EL (cell line): ENCODE results near the gene KLC4.

Experiments
- DNase-seq: peaks from one replicate; pipeline ENCODE4 v3.0.0-alpha.2; 2016

Gene KLC4

DNA sequence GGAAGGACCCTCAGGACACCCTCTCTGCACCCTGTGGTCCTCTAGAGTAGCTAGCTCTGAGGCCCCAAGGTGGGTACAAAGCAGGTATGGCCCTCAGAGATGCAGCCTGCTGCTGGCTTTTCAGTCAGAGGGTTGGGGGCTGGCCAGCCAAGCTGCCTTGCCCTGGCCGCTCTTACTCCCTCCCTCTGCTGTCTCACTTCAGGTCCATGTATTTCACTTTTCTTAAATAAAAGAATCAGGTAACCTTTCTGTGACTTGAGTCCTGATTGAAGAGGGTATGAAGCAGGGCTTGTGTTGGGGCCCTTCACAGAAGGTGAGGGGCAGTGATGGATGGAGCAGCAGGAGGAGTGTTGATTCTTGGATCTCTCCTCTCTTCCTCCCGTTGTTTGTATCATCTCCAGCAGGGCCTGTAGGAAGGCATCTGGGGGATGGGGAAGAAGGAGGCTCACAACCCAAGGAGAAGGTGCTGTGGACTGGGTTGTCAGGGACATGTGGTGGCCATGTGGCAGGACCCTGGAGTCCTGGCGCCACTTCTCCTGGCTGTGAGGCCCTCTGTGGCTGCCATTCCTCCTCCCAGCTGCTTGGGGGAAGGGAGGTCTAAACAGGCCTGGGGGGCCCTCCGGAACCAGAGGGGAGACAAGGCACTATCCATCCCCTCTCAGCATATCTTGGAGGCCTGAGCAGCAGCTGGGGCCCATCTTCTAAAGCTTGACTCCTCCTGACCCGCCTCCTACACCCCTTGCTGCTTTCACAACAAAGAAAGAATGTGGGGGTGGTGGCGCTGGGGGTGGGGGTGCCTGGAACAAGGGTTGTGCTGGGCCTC, 15.6 kb downstream of the KLC4 start:
- peak; percentile 61 for DNase-seq

DNA sequence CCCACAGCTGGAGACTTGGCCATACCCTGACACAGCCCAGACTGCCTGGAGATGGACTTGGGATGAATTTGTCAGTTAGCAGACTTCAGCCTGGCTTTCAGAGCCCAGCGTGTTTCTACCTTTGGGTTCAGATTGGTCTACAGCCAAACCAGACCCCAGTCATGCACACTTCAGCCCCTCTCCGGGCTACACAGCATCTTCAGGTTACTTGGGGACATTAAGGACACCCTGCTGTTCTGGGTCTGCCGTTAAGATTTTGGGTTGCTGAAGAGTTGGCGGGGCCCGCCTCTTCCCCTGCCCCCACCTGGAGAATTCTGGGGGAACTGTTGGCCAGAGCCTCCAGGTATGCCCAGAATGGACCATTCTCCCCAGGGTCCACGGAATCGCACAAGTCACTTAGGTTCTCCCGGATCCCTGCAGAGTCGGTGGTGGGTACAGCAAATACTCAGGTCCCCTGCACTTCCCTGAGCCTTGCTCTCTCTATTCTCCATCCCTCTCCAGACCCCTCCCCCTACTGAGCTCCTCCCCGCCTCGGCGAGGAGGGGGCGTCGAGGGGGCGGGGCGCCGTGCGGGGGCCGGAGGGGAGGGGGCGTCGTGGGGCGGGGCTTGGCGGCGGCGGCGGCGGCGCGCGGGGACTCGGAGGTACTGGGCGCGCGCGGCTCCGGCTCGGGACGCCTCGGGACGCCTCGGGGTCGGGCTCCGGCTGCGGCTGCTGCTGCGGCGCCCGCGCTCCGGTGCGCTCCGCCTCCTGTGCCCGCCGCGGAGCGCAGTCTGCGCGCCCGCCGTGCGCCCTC, 16.4 kb downstream of the KLC4 start, which contains the start of gene PTK7:
Gene PTK7 (plus strand): TSS at position 645 of the 794 bp plus-strand sequence. CDS start 175 bp downstream, outside the sequence.
- peak; percentile 64 for DNase-seq

DNA sequence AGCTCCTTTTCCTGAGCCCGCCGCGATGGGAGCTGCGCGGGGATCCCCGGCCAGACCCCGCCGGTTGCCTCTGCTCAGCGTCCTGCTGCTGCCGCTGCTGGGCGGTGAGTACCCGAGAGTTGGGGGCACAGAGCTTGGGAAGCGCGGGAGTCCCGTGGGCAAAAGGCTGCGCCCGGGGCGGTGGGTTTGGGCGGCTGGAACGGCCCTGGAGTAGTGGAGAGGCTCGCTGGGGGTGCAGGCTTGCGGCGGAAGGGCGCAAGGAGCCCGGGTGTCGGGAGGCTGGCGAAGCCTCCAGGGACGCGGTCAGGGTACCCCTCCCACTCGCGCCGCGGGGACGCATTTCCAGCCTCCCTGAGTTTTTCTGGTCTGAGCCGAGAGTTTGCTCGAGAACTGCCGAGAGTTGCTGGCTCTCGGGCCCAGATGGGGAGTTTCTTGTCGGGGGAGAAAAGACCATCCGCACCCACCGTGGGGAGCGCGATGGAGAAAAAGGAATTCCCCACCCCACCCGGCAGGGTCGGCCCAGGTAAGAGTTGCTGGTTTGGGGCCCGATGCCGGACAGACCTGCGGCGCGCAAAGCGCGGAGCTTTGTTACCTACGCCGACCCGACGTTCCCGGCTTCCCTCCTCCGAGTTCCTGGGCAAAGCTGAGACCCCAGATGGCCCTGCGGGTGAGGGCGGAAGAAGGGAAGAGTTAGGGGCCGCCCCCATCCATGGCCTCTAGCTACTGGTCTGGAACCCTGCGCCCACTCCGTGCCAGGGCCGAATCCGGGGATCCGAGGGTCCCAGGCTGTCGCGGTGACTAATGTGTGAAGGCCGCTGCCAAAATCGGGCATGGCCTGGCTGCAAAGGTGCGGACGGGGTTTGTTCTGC, 17.3 kb downstream of the KLC4 start:
- DNase-seq = peak; percentile 63

DNA sequence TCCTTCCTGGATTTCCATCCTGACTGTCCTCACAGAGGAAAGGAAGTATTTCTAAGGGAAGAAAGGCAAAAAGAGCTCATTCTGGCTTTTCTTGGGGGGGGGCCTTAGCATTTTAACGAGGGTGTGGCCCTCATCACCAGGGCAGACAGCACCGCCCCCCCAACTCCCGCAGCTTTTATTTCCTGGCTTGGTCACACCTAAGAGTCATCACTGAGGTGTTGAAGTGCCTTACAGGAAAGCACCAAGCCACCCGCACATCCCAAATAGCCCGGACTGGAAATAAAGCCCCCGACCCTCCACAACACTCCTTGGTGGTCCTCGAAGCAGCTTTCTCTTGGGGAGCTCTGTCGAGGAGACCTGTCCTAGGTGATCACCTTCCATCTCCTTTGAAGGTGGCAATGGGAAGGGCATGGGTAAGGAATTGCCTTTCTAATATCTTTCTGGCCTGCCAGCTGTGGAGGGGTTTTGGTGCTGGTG, 17.9 kb downstream of the KLC4 start:
- DNase-seq = no peak

DNA sequence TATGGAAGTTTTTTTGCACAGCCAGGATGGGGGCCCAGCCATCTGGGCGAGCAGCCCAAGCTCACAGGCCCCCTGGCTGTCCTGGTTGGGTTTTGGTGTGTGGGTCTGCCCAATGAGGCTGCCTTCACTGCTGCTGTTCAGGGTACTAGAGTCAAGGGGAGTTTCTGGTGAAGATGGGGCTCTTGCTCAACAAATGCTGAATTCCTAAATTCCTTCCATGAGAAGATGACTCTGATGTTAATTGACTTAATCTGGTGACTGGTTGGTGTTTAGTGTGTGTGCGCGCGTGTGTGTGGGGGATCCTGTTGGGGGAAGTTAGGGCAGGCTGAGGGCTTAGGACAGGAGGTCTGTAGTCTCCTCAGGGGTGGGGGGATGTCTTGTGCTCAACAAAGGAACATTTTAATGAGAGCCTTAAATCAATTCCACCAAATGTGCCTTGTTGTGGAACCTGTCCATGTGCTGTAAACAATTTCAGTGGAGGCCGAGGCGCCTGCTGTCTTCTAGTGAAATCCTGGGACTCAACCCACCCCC, 18.6 kb downstream of the KLC4 start:
- peak; percentile 63 for DNase-seq

DNA sequence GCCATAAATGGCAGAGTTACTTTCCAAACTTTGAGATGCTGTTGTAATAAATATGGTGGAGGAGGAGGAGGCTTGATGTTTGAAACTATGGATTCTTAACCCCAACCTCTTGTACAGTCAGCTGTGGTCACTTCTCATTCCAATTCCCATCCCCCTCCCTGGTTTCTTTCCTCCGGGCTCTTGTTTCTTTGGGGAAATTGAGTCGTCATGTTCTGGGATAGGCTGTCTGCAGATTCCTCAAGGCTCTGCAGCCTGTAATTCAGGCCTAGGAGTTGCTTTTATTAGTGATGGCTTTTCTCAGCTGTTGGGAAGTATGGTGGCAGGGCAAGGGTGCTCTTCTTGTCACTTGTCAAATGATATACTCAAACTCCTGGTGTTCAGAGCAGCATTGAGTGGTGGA, 19.3 kb downstream of the KLC4 start:
- DNase-seq = peak; percentile 74

DNA sequence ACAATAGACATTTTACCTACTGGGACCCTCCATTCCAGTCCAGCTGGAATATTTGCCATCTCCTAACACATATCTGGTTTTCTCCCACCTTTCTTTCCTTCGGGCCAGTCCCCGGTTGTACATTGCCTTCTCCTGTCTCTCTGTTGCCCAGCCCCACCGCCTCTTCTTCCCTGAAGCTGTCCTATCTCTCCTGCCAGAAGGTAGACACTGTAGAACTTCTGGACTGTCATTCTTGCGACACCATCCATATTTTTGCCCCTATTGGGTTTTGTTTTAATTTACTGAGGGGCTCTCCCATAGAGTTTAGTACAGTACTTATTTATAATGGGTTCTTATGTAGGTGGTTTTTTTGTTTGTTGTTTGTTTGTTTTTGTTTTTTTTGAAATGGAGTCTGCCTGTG, 21.6 kb downstream of the KLC4 start:
- DNase-seq = no peak

DNA sequence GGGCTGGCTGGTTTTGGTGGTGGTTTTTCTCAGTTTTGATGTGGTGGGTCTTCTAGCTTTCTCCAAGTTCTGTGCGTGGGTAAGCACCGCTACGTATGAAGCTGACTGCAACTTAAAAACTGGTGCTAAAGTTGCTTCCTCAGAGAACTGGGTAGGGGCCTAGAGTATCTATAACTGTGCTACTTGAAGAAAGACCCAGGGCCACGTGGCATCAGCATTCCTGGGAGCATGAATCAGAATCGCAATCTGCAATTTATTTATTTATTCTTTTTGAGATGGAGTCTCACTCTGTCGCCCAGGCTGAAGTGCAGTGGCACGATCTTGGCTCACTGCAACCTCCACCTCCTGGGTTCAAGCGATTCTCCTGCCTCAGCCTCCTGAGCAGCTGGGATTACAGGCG, 22.5 kb downstream of the KLC4 start:
- DNase-seq = peak; percentile 74

DNA sequence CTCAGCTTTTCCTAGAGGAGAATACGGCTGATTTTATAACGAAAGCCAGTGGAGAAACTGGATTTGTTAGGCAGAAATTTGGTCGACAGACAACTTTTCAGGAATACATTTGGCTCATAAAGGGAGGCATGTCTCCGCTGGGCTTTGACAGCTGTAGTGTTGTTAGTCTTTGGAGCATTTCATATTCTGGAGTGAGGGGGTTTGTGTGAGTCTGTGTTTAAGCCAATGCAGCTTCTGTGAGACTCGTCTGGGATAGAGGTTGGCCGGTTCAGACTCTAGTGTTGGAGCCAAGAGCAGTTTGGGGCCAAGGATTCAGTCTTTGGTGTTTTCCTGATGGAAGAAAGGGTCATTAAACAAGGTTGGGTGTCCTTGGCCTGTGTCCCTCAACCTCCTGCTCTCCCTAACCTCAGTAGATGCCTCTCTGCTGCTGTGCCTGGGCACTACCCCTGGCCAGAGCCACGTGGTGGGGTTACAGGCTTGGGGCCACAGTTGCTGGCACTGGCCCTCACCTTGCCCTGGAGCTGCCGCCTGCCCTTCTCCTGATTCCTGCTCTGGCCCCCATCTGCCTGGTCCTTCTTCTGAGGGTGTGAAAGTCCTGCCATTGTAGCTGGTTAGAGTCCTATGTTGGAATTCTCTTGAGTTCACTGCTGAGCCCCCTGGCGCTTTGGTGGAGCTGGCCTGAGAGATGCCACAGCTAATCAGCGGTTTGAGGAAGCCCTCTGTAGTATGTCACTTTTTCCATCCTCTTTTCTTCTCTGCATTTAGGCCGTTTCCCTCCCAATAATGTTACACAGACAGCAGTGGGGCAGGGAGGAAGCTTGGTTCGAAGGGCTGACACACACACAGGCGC, 23.6 kb downstream of the KLC4 start:
- no peak for DNase-seq

DNA sequence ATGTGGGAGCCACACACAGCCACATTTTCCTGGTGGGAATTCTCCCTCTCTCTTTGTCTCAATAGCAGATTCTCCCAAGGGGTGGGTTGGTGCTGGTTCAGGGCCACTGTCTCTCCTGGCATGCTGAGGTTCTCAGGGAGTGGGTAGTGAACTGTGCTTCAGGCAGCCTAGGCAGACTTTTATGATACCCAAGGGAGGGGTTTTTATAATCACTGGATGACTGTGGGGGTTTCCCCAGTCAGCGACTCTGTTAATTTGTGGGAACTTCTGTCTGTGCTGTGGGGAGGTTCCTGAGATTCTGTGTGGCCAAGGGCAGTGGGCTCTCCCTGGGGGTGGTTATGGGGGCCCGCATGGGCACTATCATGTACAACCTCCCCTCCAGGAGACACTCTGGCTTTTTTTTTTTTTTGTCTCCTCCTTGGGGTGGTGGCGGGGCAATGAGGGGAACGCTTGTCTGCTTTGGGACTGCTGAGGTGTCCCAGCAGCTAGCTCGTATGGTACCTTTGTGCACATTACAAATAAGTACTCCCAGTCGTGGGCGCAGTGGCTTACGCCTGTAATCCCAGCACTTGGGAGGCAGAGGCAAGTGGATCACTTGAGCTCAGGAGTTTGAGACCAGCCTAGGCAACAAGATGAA, 26.7 kb downstream of the KLC4 start:
- DNase-seq = no peak

DNA sequence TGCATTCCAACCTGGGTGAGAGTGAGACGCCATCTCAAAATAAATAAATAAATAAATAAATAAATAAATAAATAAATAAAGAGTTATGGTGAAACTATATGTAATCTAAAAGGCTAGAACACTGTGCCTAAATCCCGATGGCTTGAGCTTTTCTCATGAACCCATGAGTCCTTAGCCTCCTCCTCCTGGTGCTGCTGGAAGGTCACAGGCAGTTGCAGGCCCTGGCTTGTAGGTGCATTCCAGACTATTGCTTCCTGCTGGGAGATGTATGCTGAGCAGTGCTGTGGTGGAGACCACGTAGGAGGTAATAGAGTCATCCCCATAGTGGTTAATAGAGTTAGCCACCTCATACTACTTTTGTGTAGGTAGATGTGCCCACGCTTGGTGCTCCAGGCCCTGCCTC, 29.2 kb downstream of the KLC4 start:
- DNase-seq = no peak

DNA sequence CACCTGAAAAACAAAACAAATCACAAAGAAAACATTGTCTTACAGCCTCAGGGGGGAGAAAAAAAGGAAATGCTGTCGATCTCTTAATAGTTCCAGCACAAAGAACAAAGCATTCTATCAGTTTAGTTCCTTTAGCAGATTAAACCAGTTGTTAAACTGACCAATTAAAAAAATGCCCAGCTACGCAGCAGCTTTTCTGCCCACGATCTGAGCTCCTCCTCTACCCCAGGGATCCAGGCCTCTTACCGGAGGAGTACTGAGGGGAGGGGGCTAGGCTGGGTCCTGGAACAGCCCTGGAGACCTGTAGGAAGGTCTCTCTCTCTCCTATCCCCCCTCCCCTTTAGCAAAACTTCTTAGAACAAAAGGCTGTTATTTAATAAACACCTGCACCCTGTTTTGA, 30.0 kb downstream of the KLC4 start:
- no peak for DNase-seq

DNA sequence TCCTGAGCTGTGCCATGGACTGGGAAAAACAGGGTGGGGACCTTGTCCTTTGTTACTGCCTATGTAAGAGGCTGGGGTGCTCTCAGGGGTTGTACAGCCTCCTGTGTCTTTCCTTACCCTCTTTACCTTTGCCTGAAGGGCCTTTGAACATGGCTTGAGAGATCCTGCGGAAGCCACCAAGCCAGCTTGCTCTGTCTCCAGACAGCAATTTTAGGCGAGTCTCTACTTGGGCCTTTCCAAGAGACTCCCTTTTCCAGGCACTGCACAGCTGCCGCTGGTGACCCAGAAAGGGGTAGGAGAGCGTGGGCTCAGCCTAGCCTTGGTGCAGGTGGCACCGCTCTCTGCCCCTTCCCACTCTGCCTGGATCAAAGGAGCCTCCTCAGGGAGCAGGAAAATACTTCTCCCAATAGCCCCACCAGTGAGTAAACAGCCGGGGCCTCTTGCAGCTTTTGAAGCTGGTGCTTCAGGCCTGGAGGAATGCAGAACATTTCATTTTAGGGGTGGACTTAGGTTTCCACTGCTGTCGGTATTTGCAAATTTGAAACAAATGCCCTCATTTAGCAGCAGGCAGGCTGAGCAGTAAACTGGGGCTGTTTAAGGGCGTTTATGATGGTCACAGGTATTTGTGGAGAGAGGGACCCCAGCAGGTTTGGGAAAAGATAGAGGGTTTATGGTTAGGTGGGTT, 30.6 kb downstream of the KLC4 start:
- no peak for DNase-seq

DNA sequence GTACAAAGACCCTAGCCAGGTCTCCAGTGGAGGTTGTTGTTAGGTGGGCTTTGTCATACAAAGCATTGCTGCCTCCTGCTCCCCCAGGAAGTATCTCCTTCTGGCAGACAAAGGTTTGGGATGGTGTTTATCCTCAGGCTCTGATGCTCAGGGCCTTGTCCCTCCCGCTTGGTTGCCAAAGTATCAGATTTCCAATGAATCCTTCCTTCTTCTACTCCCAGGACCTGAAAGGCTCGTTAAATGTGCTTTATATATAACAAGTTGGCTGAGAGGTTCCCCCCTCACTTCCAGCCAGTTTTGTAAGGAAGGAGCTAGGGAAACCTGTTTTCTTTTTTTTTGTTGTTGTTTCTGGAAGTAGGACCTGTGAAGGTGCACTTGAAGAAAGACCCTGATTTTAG, 31.1 kb downstream of the KLC4 start:
- DNase-seq = no peak

DNA sequence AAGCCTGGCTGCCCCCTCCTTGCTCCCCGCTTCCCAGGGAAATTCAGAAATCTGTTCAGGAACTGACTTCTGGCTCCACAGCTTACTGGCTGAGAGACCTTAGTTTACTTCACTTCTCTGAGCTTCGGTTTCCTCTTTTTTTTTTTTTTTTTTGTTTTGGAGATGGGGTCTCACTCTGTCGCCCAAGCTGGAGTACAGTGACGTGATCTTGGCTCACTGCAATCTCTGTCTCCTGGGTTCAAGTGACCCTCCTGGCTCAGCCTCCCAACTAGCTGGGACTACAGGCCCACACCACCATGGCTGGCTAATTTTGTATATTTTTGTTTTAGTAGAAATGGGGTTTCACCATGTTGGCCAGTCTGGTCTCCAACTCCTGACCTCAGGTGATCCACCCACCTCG, 31.6 kb downstream of the KLC4 start:
- no peak for DNase-seq

DNA sequence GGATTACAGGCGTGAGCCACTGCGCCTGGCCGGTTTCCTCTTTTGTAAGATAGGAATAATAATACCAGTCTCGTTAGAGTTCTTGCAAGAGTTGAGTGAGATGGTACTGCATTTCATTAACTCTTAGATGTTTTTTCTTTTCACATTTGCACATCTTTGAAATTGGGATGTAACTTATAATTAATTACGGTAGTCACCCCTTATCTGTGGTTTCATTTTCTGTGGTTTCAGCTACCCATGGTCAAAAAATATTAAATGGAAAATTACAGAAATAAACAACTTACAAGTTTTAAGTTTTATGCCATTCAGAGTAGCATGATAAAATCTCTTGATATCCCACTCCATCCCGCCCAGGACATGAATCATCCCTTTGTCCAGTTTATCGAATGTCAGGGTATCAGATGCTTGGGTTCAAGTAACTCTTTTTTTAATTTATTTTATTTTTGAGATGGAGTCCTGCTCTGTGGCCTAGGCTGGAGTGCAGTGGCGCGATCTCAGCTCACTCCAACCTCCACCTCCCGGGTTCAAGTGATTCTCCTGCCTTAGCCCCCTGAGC, 32.1 kb downstream of the KLC4 start:
- DNase-seq = no peak

DNA sequence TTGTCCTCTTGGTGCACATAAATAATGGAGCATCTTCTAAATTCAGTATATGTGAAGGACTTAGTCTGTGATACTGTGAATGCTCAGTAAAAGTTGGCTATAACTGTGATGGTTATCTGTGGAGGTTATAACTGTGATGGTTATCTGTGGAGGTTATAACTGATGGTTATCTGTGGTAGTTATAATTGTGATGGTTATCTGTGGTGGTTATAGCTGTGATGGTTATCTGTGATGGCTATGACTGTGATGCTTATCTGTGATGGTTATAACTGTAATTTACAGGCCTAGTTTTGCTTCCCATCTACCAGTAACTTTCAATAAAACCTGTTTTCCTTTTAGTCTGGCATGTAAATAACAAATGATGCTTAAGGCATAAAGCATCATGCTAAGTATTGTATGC, 33.2 kb downstream of the KLC4 start:
- no peak for DNase-seq

DNA sequence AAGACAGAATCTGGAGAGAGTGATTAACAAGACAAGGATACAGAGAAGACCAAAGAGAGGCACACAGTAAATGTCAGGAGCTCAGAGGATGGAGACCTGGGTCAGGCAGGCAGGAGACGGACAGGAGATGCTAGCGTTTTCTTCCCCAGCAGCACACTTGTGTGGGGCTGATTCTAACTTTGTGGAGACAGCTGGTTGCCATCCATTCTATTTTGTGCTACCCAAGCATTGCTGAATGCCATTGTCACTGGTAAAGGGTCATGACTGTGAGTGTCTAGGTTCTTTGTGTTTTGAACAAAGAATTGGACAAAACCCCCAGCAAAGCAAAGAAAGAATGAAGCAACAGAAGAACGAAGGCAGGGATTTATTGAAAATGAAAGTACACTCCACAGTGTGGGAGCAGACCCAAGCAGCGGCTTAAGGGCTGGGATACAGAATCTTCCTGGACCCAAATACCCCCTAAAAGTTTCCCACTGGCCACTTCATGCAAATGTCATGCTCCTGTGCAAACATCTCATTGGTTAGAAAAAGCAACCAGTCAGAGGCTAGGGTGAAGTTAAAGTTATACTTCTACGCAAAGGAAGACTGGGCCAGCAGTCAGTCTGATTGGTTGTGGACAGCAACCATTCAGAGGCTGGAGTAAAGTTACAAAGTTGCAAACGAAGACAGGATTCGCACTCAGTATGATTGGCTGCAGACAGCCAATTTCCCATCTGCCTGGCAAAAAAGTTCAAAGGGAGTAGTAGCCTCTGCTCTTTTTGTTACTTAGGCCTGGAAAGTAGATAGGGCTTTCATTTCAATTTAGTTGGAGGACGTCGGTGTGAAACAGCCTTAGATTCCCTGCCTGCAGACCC, 34.2 kb downstream of the KLC4 start:
- DNase-seq = peak; percentile 88

DNA sequence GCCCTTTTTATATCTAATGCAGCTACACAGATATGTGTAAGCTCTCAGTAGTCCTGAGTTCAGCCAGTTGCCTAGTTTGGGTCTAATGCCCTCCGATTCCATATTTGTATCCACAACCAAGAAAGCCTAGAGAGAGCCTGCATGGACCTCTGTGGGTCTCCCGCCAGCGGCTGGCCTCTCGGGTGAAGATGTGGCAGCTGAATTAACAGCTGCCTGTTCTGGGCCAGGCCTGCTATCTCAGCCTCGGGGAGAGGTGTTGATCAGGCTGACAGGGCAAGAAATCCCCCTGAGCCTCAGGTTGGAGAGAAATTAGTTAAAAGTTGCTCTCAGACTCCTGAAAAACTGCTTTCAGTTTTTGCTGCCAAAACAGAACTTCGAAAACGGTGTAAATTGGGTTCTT, 36.5 kb downstream of the KLC4 start:
- no peak for DNase-seq
